K562 (cell line): ENCODE results near the gene NARF. TPM values are rescaled to one million over a fixed set of nuclear protein-coding genes. Genes with fewer than 3 reads are reported as not detected.

Source experiments
- CREM ChIP-seq: IDR thresholded peaks from 2 replicates; pipeline ENCODE4 v1.6.1; 2014; ENCODE audit warnings: antibody characterized with exemption, low read depth
- GATA2 ChIP-seq: sonication (generic); formaldehyde crosslinking; IDR thresholded peaks from 2 replicates; pipeline ENCODE4 v1.4.0; 2020; ENCODE audit warnings: mild to moderate bottlenecking, missing genetic modification reagents
- GTF2A2 ChIP-seq: IDR thresholded peaks from 2 replicates; pipeline ENCODE4 v1.6.1; 2016; ENCODE audit warnings: mild to moderate bottlenecking, missing genetic modification characterization, missing compliant biosample characterization
- MAFK ChIP-seq: IDR thresholded peaks from 2 replicates; pipeline ENCODE4 v1.6.1; 2011; ENCODE audit warnings: low read length, improper control_type of control experiment
- MTA2 ChIP-seq: fragments of 450-650 bp; IDR thresholded peaks from 2 replicates; pipeline ENCODE4 v1.6.1; 2016; ENCODE audit warnings: low read depth
- RCOR1 ChIP-seq, 2 experiments: IDR thresholded peaks; 2 replicates each; pipeline ENCODE4 v1.6.1; 2012; ENCODE audit warnings: low read depth in 2 of 2, low read length in 2 of 2, borderline replicate concordance in 1 of 2, improper control_type of control experiment in 1 of 2
- TAF15 ChIP-seq: fragments of 200-400 bp; formaldehyde crosslinking; IDR thresholded peaks from 2 replicates; pipeline ENCODE4 v1.6.1; 2017; ENCODE audit warnings: mild to moderate bottlenecking, low read depth, low read length, moderate library complexity
- ZNF121 ChIP-seq: sonication (generic); formaldehyde crosslinking; conservative IDR thresholded peaks from 2 replicates; pipeline ENCODE4 v1.8.0; 2022; ENCODE audit warnings: missing genetic modification reagents
- ZNF324 ChIP-seq: fragments of 250-450 bp; sonication (Bioruptor Pico); IDR thresholded peaks from 2 replicates; pipeline ENCODE4 v1.4.0; 2020; ENCODE audit warnings: mild to moderate bottlenecking
- polyA plus RNA-seq, 8 experiments: library from polyadenylated mRNA; depleted of rRNA in 4 of 8; stranded (reverse) in 5 of 8; unstranded in 3 of 8; fragments of >200 nt; fragmentation: Nextera tagmentation in 2 of 8; fragmentation: Illumina TruSeq in 1 of 8; extraction: Ambion mirVana in 2 of 8; extraction: Trizol in 1 of 8; gene quantifications; 2 replicates each; pipeline versions ENCODE4 v1.2.1 to v1.2.3, GENCODE V29; 2011 to 2014; ENCODE audit warnings: inconsistent platforms in 1 of 8, missing spikeins in 1 of 8
- total RNA-seq, 7 experiments: library from RNA; depleted of rRNA in 6 of 7; stranded (reverse); fragments of >200 nt in 6 of 7; fragmentation: Illumina TruSeq in 2 of 7; extraction: Trizol in 2 of 7; gene quantifications; 2 replicates each; pipeline versions ENCODE4 v1.2.1 to v1.2.3, GENCODE V29; 2011 to 2021; ENCODE audit warnings: low replicate concordance in 1 of 7
- TF ChIP-seq, protein P1 (sequence below): sonication (generic); formaldehyde crosslinking; IDR thresholded peaks from 2 replicates; pipeline ENCODE4 v1.8.1; 2023; ENCODE audit warnings: missing genetic modification reagents, mild to moderate bottlenecking, borderline replicate concordance
- TF ChIP-seq, protein P2 (sequence below): fragments of 450-650 bp; IDR thresholded peaks from 2 replicates; pipeline ENCODE4 v1.7.0; 2016; ENCODE audit warnings: borderline replicate concordance
- TF ChIP-seq, protein P3 (sequence below): sonication (generic); formaldehyde crosslinking; IDR thresholded peaks from 2 replicates; pipeline ENCODE4 v1.8.0; 2022; ENCODE audit warnings: missing genetic modification reagents, mild to moderate bottlenecking, moderate library complexity, borderline replicate concordance
- TF ChIP-seq, protein P4 (sequence below): fragments of 250-450 bp; sonication (Bioruptor Pico); IDR thresholded peaks from 2 replicates; pipeline ENCODE4 v1.8.0; 2021; ENCODE audit warnings: moderate library complexity, mild to moderate bottlenecking, inconsistent platforms
- TF ChIP-seq, protein P5 (sequence below): fragments of 450-650 bp; conservative IDR thresholded peaks from 2 replicates; pipeline ENCODE4 v1.6.1; 2016; ENCODE audit warnings: missing genetic modification characterization, low read depth, mild to moderate bottlenecking, control low read depth, missing compliant biosample characterization

Gene NARF
- total and polyA plus RNA-seq, 9 of the 15 experiments (the other 6 are each of a cell fraction or from before 2014, with no cell fraction given): 60.4 to 423 (median 132) TPM

DNA sequence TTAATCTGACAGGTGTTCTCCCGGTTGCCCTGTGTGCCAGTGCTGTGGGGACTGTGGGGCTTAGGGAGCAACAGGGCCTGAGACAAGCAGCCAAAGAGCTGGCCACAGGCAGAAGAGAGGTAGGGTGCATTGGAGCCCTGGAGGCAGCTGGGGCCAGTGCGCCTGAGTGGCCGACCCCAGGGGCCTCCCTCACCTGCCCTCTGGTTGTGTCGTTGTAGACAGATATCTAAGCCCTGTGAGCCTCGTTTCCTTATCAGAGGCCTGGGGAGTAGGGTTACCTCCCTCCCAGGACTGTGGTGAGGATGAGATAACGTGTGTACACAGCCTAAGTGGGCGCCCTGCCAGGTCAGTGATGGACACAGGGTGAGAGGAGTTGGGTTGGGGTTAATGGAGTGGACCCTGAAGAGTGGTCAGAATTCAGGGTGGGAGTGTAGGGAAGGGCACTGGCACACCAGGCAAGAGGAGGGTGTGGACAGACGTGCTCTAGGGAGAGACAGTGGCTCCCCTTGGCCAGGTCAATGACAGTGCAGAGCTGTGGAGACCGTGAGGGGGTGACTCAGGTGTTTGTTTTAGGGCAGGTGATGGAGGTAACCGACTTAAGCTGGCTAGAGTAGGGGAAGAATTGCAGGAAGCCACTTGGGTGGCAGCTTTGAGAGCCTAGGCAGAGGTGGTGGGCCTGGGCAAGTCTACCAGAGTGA, 3.4 kb downstream of the NARF start (continued):
- TF ChIP-seq, protein P1, sequence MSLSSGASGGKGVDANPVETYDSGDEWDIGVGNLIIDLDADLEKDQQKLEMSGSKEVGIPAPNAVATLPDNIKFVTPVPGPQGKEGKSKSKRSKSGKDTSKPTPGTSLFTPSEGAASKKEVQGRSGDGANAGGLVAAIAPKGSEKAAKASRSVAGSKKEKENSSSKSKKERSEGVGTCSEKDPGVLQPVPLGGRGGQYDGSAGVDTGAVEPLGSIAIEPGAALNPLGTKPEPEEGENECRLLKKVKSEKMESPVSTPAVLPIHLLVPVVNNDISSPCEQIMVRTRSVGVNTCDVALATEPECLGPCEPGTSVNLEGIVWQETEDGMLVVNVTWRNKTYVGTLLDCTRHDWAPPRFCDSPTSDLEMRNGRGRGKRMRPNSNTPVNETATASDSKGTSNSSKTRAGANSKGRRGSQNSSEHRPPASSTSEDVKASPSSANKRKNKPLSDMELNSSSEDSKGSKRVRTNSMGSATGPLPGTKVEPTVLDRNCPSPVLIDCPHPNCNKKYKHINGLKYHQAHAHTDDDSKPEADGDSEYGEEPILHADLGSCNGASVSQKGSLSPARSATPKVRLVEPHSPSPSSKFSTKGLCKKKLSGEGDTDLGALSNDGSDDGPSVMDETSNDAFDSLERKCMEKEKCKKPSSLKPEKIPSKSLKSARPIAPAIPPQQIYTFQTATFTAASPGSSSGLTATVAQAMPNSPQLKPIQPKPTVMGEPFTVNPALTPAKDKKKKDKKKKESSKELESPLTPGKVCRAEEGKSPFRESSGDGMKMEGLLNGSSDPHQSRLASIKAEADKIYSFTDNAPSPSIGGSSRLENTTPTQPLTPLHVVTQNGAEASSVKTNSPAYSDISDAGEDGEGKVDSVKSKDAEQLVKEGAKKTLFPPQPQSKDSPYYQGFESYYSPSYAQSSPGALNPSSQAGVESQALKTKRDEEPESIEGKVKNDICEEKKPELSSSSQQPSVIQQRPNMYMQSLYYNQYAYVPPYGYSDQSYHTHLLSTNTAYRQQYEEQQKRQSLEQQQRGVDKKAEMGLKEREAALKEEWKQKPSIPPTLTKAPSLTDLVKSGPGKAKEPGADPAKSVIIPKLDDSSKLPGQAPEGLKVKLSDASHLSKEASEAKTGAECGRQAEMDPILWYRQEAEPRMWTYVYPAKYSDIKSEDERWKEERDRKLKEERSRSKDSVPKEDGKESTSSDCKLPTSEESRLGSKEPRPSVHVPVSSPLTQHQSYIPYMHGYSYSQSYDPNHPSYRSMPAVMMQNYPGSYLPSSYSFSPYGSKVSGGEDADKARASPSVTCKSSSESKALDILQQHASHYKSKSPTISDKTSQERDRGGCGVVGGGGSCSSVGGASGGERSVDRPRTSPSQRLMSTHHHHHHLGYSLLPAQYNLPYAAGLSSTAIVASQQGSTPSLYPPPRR: 0 out of 2 replicates have a peak, but pooled peaks have one; percentile 65
- no peak for TF ChIP-seq ZNF324 (CRISPR knock-in tag)
- TF ChIP-seq, protein P2, sequence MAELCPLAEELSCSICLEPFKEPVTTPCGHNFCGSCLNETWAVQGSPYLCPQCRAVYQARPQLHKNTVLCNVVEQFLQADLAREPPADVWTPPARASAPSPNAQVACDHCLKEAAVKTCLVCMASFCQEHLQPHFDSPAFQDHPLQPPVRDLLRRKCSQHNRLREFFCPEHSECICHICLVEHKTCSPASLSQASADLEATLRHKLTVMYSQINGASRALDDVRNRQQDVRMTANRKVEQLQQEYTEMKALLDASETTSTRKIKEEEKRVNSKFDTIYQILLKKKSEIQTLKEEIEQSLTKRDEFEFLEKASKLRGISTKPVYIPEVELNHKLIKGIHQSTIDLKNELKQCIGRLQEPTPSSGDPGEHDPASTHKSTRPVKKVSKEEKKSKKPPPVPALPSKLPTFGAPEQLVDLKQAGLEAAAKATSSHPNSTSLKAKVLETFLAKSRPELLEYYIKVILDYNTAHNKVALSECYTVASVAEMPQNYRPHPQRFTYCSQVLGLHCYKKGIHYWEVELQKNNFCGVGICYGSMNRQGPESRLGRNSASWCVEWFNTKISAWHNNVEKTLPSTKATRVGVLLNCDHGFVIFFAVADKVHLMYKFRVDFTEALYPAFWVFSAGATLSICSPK: no peak
- no peak for TF ChIP-seq TAF15
- TF ChIP-seq, protein P3, sequence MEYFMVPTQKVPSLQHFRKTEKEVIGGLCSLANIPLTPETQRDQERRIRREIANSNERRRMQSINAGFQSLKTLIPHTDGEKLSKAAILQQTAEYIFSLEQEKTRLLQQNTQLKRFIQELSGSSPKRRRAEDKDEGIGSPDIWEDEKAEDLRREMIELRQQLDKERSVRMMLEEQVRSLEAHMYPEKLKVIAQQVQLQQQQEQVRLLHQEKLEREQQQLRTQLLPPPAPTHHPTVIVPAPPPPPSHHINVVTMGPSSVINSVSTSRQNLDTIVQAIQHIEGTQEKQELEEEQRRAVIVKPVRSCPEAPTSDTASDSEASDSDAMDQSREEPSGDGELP: peak; percentile 77; the same call in 1 of the 2 replicates
- peak; percentile 96 for TF ChIP-seq GATA2 (CRISPR knock-in tag)
- peak; percentile 57 to 99; a peak in 3 of 4 replicates for TF ChIP-seq RCOR1 (IDR thresholded peaks at IDR 0.05; ENCODE audit: borderline replicate concordance in 1 of 2, low read depth in 2 of 2, low read length in 2 of 2)
- TF ChIP-seq ZNF121: no peak
- TF ChIP-seq GTF2A2: no peak
- TF ChIP-seq MAFK: peak; percentile 38; the same call in 1 of the 2 replicates
- TF ChIP-seq, protein P4, sequence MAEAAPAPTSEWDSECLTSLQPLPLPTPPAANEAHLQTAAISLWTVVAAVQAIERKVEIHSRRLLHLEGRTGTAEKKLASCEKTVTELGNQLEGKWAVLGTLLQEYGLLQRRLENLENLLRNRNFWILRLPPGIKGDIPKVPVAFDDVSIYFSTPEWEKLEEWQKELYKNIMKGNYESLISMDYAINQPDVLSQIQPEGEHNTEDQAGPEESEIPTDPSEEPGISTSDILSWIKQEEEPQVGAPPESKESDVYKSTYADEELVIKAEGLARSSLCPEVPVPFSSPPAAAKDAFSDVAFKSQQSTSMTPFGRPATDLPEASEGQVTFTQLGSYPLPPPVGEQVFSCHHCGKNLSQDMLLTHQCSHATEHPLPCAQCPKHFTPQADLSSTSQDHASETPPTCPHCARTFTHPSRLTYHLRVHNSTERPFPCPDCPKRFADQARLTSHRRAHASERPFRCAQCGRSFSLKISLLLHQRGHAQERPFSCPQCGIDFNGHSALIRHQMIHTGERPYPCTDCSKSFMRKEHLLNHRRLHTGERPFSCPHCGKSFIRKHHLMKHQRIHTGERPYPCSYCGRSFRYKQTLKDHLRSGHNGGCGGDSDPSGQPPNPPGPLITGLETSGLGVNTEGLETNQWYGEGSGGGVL: no peak
- TF ChIP-seq CREM: peak; percentile 90
- TF ChIP-seq MTA2: peak; percentile 96
- TF ChIP-seq, protein P5, sequence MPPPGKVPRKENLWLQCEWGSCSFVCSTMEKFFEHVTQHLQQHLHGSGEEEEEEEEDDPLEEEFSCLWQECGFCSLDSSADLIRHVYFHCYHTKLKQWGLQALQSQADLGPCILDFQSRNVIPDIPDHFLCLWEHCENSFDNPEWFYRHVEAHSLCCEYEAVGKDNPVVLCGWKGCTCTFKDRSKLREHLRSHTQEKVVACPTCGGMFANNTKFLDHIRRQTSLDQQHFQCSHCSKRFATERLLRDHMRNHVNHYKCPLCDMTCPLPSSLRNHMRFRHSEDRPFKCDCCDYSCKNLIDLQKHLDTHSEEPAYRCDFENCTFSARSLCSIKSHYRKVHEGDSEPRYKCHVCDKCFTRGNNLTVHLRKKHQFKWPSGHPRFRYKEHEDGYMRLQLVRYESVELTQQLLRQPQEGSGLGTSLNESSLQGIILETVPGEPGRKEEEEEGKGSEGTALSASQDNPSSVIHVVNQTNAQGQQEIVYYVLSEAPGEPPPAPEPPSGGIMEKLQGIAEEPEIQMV (tag): no peak
